HG03575 (cell line): ENCODE data around the gene CAT.

ENCODE experiments used
- ATAC-seq: cut with Tn5 transposase; IDR thresholded peaks from one replicate; pipeline ENCODE4 v1.9.1; 2021; ENCODE audit not compliant: unreplicated experiment, insufficient number of reproducible peaks, low FRiP score; ENCODE audit errors: extremely low read depth

CAT gene

GRCh38 chr11:34488855-34489557 lies 50.3 kb downstream of the CAT start:
- ATAC-seq = no peak

GRCh38 chr11:34490304-34490703 lies 51.6 kb downstream of the CAT start:
- ATAC-seq = no peak

- ATAC-seq = no peak
These were observed 54.2 kb downstream of the CAT start for GRCh38 chr11:34492806-34493414.

GRCh38 chr11:34493468-34493867 lies 54.7 kb downstream of the CAT start:
- ATAC-seq = no peak

- no peak for ATAC-seq
These were observed 55.3 kb downstream of the CAT start for GRCh38 chr11:34493926-34494595.

- no peak for ATAC-seq
These were observed 56.5 kb downstream of the CAT start for GRCh38 chr11:34495239-34495723.

- ATAC-seq = no peak
These were observed 57.1 kb downstream of the CAT start for GRCh38 chr11:34495724-34496377.

- no peak for ATAC-seq
These were observed 61.2 kb downstream of the CAT start for GRCh38 chr11:34499719-34500500.

GRCh38 chr11:34501500-34501899 lies 62.8 kb downstream of the CAT start:
- no peak for ATAC-seq

- ATAC-seq = no peak
These were observed 63.2 kb downstream of the CAT start for GRCh38 chr11:34501949-34502348.

- no peak for ATAC-seq
These were observed 64.2 kb downstream of the CAT start for GRCh38 chr11:34502949-34503348.

- no peak for ATAC-seq
These were observed 67.1 kb downstream of the CAT start for GRCh38 chr11:34505874-34506273.

- ATAC-seq = no peak
These were observed 68.4 kb downstream of the CAT start for GRCh38 chr11:34507156-34507555.

- no peak for ATAC-seq
These were observed 68.9 kb downstream of the CAT start for GRCh38 chr11:34507610-34508009.

- no peak for ATAC-seq
These were observed 69.8 kb downstream of the CAT start for GRCh38 chr11:34508524-34508923.

- ATAC-seq = no peak
These were observed 70.7 kb downstream of the CAT start for GRCh38 chr11:34509336-34509876.

GRCh38 chr11:34510218-34510617 lies 71.5 kb downstream of the CAT start:
- no peak for ATAC-seq

GRCh38 chr11:34510673-34511072 lies 71.9 kb downstream of the CAT start:
- no peak for ATAC-seq
